K562 (cell line): Measurements from ENCODE around the gene COL13A1. TPM values are rescaled to one million over a fixed set of nuclear protein-coding genes. Genes with fewer than 3 reads are reported as not detected.
A peak's percentile ranks its signal among the peaks of the same experiment; 100 is the strongest.

ENCODE experiments used
- BHLHE40 ChIP-seq: IDR thresholded peaks from 2 replicates; pipeline ENCODE4 v1.6.1; 2011; ENCODE audit warnings: low read length, improper control_type of control experiment
- BRD4 ChIP-seq: fragments of 200-600 bp; sonication (generic); IDR thresholded peaks from 2 replicates; pipeline ENCODE4 v1.6.1; 2017; ENCODE audit warnings: inconsistent platforms
- CBX1 ChIP-seq: sonication (generic); IDR thresholded peaks from 2 replicates; pipeline ENCODE4 v1.6.1; 2016; ENCODE audit warnings: antibody characterized with exemption, low read depth, mild to moderate bottlenecking
- CBX2 ChIP-seq: fragments of 200-600 bp; sonication (generic); IDR thresholded peaks from one replicate; pipeline ENCODE4 v1.6.1; 2012; ENCODE audit warnings: mild to moderate bottlenecking, low read length, inconsistent platforms; ENCODE audit not compliant: insufficient read depth, poor library complexity, severe bottlenecking
- CTBP1 ChIP-seq: fragments of 450-650 bp; IDR thresholded peaks from 2 replicates; pipeline ENCODE4 v1.6.1; 2016; ENCODE audit warnings: borderline replicate concordance
- EP400 ChIP-seq: fragments of 450-650 bp; IDR thresholded peaks from 2 replicates; pipeline ENCODE4 v1.6.1; 2017; ENCODE audit warnings: antibody characterized with exemption, mild to moderate bottlenecking, moderate library complexity
- HNRNPH1 ChIP-seq: fragments of 200-400 bp; formaldehyde crosslinking; optimal IDR thresholded peaks from 2 replicates; pipeline ENCODE3; 2017; ENCODE audit warnings: low read depth, mild to moderate bottlenecking, low read length, moderate library complexity
- NFATC3 ChIP-seq: fragments of 450-650 bp; IDR thresholded peaks from 2 replicates; pipeline ENCODE4 v1.6.1; 2017; ENCODE audit warnings: mild to moderate bottlenecking
- NFIX ChIP-seq: fragments of 250-450 bp; sonication (Bioruptor Pico); IDR thresholded peaks from 2 replicates; pipeline ENCODE4 v1.4.0; 2020; ENCODE audit warnings: low read depth, mild to moderate bottlenecking, moderate library complexity
- SP1 ChIP-seq: sonication (generic); formaldehyde crosslinking; IDR thresholded peaks from 2 replicates; pipeline ENCODE4 v1.8.1; 2022; ENCODE audit warnings: mild to moderate bottlenecking, missing genetic modification reagents
- SRSF7 ChIP-seq: fragments of 200-400 bp; formaldehyde crosslinking; optimal IDR thresholded peaks from 2 replicates; pipeline ENCODE3; 2017; ENCODE audit warnings: mild to moderate bottlenecking, low read depth, low read length
- WHSC1 ChIP-seq: IDR thresholded peaks from one replicate; pipeline ENCODE4 v1.6.1; 2012; ENCODE audit warnings: low read length, control low read depth, inconsistent platforms
- ZNF282 ChIP-seq: sonication (generic); formaldehyde crosslinking; IDR thresholded peaks from 2 replicates; pipeline ENCODE4 v1.8.1; 2023; ENCODE audit warnings: missing genetic modification reagents
- ZNF696 ChIP-seq: fragments of 250-450 bp; sonication (Bioruptor Pico); conservative IDR thresholded peaks from 2 replicates; pipeline ENCODE4 v1.4.0; 2020; ENCODE audit warnings: mild to moderate bottlenecking, moderate library complexity
- ZNF717 ChIP-seq: fragments of 250-450 bp; sonication (Bioruptor Pico); IDR thresholded peaks from 2 replicates; pipeline ENCODE4 v1.5.0; 2021
- ZNF766 ChIP-seq: fragments of 200-800 bp; sonication (Bioruptor generic); conservative IDR thresholded peaks from 2 replicates; pipeline ENCODE4 v1.6.1; 2016; ENCODE audit warnings: missing genetic modification characterization, missing compliant biosample characterization
- polyA plus RNA-seq, 8 experiments: library from polyadenylated mRNA; depleted of rRNA in 4 of 8; stranded (reverse) in 5 of 8; unstranded in 3 of 8; fragments of >200 nt; fragmentation: Nextera tagmentation in 2 of 8; fragmentation: Illumina TruSeq in 1 of 8; extraction: Ambion mirVana in 2 of 8; extraction: Trizol in 1 of 8; gene quantifications; 2 replicates each; pipeline versions ENCODE4 v1.2.1 to v1.2.3, GENCODE V29; 2011 to 2014; ENCODE audit warnings: inconsistent platforms in 1 of 8, missing spikeins in 1 of 8
- total RNA-seq, 7 experiments: library from RNA; depleted of rRNA in 6 of 7; stranded (reverse); fragments of >200 nt in 6 of 7; fragmentation: Illumina TruSeq in 2 of 7; extraction: Trizol in 2 of 7; gene quantifications; 2 replicates each; pipeline versions ENCODE4 v1.2.1 to v1.2.3, GENCODE V29; 2011 to 2021; ENCODE audit warnings: low replicate concordance in 1 of 7
- TF ChIP-seq, protein P1 (sequence below): sonication (generic); formaldehyde crosslinking; IDR thresholded peaks from 2 replicates; pipeline ENCODE4 v1.8.1; 2023; ENCODE audit warnings: missing genetic modification reagents, mild to moderate bottlenecking, borderline replicate concordance
- TF ChIP-seq, protein P2 (sequence below): fragments of 250-450 bp; sonication (Bioruptor Pico); IDR thresholded peaks from 2 replicates; pipeline ENCODE4 v1.4.0; 2020
- TF ChIP-seq, protein P3 (sequence below): sonication (generic); formaldehyde crosslinking; IDR thresholded peaks from 2 replicates; pipeline ENCODE4 v1.8.0; 2022; ENCODE audit warnings: mild to moderate bottlenecking, missing genetic modification reagents
- TF ChIP-seq, protein P4 (sequence below): IDR thresholded peaks from 3 replicates; pipeline ENCODE4 v1.6.1; 2011; ENCODE audit warnings: borderline replicate concordance, mild to moderate bottlenecking; ENCODE audit not compliant: insufficient read length, insufficient read depth

COL13A1 gene
- total and polyA plus RNA-seq, 9 of the 15 experiments (the other 6 are each of a cell fraction or from before 2014, with no cell fraction given), result not detected

DNA sequence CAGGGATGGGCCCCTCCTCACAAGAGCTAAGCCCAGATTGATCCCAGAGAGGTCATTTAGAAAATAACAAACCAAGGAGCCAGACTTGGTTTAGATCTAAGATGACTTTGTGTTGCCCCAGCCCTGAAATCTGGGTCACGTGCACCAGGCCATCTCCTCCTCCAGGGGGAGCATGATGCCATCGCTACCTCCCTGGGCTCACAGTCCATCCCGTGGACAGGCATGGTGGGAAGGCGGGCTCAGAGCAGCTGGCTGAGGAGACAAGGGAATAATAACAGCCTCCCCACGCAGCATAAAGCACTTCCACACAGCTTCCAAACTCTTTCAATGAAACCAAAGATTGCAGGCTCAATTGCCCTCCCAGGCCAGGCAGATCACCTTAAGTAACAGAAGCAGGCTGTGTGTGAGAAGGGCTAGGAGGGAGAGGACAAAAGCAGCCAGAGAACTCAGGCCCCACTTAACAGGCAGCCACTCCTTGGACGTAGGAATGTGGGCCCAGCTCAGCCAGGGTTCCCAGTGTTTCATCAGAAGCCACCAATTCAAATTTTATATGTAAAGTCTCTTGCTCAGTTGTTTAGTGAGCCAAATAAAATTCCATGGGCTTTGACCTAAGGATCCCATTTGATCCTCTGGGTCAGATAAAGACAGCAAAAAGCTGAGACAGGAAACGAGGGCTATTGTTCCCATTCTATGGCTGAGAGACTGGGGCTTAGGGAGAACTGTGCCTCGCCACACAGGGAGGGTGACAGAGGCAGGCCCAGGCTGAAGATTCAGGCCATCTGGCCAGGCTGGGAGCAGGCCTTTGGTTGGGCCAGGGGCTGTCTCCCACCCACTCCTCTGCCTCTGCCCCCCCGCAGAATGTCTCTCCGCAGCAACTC, 100.2 kb downstream of the COL13A1 start (continued):
- TF ChIP-seq, protein P1, sequence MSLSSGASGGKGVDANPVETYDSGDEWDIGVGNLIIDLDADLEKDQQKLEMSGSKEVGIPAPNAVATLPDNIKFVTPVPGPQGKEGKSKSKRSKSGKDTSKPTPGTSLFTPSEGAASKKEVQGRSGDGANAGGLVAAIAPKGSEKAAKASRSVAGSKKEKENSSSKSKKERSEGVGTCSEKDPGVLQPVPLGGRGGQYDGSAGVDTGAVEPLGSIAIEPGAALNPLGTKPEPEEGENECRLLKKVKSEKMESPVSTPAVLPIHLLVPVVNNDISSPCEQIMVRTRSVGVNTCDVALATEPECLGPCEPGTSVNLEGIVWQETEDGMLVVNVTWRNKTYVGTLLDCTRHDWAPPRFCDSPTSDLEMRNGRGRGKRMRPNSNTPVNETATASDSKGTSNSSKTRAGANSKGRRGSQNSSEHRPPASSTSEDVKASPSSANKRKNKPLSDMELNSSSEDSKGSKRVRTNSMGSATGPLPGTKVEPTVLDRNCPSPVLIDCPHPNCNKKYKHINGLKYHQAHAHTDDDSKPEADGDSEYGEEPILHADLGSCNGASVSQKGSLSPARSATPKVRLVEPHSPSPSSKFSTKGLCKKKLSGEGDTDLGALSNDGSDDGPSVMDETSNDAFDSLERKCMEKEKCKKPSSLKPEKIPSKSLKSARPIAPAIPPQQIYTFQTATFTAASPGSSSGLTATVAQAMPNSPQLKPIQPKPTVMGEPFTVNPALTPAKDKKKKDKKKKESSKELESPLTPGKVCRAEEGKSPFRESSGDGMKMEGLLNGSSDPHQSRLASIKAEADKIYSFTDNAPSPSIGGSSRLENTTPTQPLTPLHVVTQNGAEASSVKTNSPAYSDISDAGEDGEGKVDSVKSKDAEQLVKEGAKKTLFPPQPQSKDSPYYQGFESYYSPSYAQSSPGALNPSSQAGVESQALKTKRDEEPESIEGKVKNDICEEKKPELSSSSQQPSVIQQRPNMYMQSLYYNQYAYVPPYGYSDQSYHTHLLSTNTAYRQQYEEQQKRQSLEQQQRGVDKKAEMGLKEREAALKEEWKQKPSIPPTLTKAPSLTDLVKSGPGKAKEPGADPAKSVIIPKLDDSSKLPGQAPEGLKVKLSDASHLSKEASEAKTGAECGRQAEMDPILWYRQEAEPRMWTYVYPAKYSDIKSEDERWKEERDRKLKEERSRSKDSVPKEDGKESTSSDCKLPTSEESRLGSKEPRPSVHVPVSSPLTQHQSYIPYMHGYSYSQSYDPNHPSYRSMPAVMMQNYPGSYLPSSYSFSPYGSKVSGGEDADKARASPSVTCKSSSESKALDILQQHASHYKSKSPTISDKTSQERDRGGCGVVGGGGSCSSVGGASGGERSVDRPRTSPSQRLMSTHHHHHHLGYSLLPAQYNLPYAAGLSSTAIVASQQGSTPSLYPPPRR (CRISPR knock-in tag), result no peak
- TF ChIP-seq NFIX (CRISPR knock-in tag) (no peak), EP400 (no peak), CTBP1 (no peak), WHSC1 (no peak), HNRNPH1 (no peak), SRSF7 (no peak), BRD4 (no peak), ZNF696 (CRISPR knock-in tag) (no peak), ZNF717 (CRISPR knock-in tag) (no peak), ZNF282 (CRISPR knock-in tag) (no peak), NFATC3 (no peak), CBX1 (no peak), BHLHE40 (peak; percentile 95), ZNF766 (CRISPR knock-in tag) (no peak), CBX2 (no peak), SP1 (CRISPR knock-in tag) (no peak)
- TF ChIP-seq, protein P2, sequence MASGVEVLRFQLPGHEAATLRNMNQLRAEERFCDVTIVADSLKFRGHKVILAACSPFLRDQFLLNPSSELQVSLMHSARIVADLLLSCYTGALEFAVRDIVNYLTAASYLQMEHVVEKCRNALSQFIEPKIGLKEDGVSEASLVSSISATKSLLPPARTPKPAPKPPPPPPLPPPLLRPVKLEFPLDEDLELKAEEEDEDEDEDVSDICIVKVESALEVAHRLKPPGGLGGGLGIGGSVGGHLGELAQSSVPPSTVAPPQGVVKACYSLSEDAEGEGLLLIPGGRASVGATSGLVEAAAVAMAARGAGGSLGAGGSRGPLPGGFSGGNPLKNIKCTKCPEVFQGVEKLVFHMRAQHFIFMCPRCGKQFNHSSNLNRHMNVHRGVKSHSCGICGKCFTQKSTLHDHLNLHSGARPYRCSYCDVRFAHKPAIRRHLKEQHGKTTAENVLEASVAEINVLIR (CRISPR knock-in tag), result no peak
- TF ChIP-seq, protein P3, sequence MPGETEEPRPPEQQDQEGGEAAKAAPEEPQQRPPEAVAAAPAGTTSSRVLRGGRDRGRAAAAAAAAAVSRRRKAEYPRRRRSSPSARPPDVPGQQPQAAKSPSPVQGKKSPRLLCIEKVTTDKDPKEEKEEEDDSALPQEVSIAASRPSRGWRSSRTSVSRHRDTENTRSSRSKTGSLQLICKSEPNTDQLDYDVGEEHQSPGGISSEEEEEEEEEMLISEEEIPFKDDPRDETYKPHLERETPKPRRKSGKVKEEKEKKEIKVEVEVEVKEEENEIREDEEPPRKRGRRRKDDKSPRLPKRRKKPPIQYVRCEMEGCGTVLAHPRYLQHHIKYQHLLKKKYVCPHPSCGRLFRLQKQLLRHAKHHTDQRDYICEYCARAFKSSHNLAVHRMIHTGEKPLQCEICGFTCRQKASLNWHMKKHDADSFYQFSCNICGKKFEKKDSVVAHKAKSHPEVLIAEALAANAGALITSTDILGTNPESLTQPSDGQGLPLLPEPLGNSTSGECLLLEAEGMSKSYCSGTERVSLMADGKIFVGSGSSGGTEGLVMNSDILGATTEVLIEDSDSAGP (CRISPR knock-in tag), result no peak
- TF ChIP-seq, protein P4, sequence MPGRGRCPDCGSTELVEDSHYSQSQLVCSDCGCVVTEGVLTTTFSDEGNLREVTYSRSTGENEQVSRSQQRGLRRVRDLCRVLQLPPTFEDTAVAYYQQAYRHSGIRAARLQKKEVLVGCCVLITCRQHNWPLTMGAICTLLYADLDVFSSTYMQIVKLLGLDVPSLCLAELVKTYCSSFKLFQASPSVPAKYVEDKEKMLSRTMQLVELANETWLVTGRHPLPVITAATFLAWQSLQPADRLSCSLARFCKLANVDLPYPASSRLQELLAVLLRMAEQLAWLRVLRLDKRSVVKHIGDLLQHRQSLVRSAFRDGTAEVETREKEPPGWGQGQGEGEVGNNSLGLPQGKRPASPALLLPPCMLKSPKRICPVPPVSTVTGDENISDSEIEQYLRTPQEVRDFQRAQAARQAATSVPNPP, result no peak
